Stimulated activated CD4-positive, alpha-beta T cell treated with anti-CD3 and anti-CD28 coated beads, TNF-alpha, amount 100 ng/mL, for 48 hours (primary cell): Measurements from ENCODE around the gene FOXE3.

Experiments used
- DNase-seq, 3 donors: peaks; one replicate each; pipeline ENCODE4 v3.0.0-alpha.2; 2020; ENCODE audit warnings: low read depth in 3 of 3

FOXE3 gene

DNA sequence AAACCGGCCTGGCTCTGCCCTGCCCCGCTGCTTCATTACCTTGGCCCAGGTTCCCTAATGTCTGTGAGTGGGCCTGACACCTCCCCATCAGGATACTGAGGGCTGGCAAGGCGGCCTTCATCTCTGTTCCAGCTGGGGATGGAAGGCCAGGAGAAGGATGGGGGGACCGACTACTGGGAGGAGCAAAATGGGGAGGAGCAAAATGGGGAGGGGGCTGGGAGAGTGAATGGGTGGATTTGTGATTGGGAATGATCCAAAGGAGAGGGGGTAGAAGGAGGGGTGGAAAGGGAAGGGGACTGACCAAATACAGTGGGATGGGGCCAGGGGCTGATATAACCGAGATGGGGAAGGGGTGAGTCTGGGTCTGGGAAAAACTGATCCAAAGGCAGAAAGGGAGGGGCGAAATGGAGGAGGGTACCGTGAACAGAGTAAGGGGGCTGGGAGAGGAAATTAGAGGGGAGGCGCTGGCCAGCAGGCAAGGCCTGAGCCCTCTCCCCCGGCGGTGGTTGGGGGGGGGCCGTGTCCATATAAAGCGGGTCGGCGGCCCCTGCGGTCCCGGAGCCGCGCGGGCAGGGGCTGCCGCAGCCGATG, at the start of gene FOXE3:
TSS of gene FOXE3 (plus strand) at position 558 of the 591 bp plus-strand sequence. CDS start at position 589, 31 bp downstream.
- no peak for DNase-seq

DNA sequence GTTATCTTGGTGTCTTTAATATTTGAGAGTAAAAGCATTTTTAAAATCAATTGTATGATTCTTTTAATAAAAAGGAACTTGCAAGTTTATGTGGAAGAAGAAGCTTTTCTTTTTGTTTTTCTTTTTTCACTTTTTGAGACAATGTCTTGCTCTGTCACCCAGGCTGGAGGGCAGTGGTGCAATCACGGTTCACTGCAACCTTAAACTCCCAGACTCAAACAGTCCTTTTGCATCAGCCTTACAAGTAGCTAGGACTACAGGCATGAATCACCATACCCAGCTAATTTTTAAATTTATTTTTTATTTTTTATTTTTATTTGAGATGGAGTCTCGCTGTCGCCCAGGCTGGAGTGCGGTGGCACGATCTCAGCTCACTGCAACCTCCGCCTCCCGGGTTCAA, 48.4 kb upstream of the FOXE3 start:
- no peak for DNase-seq

DNA sequence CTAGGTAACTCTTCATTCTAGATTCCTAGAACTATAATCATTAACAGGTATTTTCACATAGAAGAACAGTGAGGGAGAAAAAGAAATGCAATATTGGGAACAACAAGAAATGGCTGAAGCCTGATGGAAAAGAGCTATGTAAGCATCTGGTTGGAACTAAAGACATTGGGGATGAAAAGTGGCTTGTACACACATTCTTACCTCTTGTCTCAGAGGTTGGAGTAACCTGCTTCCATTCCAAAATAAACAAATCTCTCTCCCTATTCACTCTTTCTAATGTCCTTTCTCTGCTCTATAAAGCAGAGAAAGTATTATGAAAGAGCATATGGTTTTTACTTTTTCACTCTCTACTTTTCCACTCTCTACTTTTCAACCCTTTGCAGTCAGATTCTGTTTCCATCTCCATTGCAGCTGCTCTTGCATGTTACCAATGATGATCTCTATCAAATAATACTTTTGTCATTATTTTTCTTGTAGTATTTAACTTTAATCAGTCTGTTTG, 45.0 kb upstream of the FOXE3 start:
- no peak for DNase-seq

GRCh38 chr1:47374501-47374900, 41.6 kb upstream of the FOXE3 start:
- DNase-seq = no peak

DNA sequence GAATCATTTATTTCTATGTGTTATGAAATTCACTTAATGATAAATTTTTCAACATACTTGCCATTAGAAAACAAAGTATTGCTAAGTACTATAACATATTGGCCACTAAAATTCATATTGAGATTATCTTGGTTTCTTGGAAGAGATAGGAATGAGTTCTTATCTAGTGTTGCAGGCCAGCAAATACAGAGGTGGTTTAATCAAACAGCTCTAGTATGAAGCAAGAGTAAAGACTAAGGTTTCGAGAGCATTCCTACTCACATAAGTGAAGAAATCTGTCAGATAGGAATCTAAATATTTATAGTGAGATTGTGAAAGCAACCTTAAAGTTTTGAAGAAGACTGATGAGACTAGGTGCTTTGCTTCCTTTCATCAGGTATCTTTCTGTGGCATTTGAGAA, 37.9 kb upstream of the FOXE3 start:
- no peak for DNase-seq

DNA sequence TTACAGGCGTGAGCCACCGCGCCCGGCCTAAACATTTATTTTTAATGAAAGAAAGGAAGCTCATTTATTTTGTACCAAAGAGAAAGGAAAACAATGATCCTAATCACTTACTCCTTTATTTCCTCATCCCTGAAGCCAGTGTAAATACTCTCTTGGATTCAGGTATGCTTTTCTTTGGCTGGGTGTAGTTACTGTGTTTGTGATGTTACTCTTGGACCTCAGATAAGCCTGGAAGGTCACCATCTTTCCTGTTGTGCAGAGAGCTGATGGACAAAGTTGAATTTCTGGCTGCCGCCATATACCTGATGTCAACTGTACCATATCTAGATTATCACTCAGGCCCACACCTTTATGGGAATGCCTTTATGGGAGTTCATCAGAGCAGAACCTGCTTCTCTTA, 35.4 kb upstream of the FOXE3 start:
- no peak for DNase-seq

DNA sequence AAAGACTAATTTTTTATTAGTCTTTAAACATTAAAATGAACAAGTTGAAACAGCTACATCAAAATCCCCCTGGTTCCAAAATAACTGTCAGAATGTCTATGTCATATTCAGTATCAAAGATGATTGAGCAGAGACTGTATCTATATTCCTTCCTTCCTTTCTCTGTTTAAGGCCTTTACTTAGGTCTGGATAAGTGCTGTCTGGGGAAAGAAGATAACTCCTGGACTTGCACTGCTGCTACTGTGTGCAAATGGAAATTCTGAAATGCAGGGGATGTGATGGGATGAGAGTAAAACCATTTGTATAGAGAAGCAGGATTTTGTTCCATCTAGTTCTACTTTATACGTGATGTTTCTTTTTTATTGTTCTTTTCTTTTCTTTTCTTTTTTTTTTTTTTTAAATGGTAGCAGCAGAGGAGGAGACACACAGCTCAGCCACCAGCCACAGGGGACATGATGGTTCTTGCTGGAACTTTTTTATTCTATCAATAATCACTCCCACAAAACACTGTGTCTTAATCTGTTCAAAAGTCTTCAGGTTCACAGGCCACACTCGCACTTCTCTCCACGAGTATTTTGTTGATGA, 33.6 kb upstream of the FOXE3 start:
- DNase-seq = no peak

- DNase-seq = no peak
Observed at GRCh38 chr1:47384083-47384482, 32.0 kb upstream of the FOXE3 start.

DNA sequence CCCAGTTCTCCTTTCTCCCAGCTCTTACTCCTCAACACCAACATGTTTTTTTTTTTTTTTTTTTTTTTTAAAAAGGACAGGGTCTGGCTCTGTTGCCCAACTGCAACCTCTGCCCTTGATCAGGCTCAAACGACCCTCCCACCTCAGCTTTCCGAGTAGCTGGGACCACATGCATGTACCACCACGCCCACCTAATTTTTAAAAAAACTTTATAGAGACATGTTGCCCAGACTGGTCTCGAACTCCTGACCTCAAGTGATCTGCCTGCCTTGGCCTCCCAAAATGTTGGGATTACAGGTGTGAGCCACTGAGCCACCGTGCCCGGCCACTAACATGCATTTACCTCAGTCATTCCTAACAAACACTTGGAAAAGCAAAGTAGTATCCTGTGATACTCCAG, 31.1 kb upstream of the FOXE3 start:
- DNase-seq = no peak

DNA sequence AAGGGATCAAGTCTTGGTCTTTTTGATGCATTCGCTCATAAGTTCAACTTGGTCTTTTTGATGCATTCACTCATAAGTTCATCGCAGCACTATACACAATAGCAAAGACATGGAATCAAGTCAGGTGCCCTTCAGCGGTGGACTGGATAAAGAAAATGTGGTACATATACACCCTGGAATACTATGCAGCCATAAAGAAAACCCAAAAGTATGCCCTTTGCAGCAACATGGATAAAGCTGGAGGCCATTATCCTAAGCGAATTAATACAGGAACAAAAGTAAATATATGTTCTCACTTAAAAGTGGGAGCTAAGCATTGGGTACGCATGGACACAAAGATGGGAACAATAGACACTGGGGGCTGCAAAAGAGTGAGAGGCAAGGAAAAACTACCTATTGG, 29.8 kb upstream of the FOXE3 start:
- DNase-seq = no peak

DNA sequence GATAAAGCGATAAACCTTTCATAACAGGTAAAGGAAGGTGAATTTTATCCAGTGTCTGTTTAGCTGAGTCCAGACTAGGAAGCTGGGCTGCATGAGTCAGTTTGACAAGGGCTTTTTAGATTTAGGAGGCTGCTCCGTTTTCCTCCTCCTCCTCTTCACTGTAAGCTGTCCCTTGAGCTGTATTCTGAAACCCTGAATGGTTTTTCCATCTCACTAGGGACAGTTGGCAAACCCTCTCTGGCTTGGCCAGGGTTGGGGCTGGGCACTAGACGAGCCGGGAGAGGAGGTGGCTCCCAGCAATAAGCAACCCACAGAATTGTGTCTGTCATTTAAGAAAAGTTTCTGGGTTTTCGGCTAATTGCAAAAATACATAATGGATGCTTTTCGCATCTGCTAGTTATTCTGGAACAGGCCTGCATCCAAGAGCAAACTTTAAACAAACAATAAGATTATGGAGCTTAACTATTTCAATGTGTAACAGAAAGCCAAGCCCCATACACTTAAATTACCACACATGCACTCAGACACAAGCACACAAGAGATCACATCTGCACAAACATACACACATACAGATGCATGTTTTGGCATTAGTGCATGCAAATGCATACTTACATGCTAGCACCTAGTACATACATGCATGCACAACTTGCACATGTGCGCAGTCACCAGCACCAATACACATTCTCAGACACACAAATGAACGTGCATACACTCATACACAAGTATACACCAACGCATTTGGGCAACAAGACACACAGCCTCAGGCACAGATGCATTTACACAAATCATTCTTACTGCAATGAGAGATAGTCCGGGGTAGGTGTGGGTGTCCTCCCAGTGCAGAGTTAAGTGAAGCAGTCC, 27.8 kb upstream of the FOXE3 start:
- no peak for DNase-seq

DNA sequence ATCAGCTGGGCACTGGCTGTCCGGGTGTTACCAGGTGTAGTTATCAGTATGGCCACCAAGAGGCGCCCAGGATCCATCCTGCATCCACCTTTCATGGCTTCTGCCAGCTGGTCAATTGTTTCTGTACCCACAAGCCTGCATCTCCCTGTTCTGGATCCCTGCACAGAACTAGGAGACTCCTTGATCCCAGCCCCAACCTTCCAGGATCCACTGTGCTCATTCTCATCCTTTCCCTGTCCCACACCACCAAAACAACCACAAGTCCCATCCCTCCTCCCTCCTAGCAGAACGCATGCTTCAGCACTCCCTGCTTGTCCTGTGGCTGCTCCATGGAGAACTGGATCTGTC, 27.2 kb upstream of the FOXE3 start:
- DNase-seq = peak; percentile 13 to 26 (median 17)

DNA sequence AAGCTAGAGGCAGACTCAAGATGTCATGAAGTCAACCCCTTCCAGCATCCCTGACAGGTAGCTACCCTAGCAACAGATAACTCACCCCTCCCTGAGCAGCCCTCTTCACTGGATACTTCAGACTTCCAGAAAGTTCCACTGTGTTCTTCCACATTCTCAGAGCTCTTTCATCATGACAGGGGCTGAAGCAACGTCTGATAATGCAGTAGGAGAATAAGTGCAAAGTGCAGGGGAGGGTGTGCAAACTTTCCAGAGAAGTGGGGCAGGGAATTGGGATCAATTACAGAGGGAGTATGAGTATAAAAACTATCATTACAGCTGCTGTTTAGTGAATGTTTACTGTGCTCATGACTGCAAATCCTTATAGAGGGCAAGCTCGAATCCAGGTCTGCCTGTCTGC, 26.4 kb upstream of the FOXE3 start:
- no peak for DNase-seq

GRCh38 chr1:47390843-47391242, 25.2 kb upstream of the FOXE3 start:
- no peak for DNase-seq

GRCh38 chr1:47393141-47393540, 22.9 kb upstream of the FOXE3 start:
- DNase-seq = no peak

GRCh38 chr1:47395433-47395832, 20.7 kb upstream of the FOXE3 start:
- DNase-seq = no peak

- DNase-seq = no peak
Observed at GRCh38 chr1:47396671-47397196, 19.4 kb upstream of the FOXE3 start.

DNA sequence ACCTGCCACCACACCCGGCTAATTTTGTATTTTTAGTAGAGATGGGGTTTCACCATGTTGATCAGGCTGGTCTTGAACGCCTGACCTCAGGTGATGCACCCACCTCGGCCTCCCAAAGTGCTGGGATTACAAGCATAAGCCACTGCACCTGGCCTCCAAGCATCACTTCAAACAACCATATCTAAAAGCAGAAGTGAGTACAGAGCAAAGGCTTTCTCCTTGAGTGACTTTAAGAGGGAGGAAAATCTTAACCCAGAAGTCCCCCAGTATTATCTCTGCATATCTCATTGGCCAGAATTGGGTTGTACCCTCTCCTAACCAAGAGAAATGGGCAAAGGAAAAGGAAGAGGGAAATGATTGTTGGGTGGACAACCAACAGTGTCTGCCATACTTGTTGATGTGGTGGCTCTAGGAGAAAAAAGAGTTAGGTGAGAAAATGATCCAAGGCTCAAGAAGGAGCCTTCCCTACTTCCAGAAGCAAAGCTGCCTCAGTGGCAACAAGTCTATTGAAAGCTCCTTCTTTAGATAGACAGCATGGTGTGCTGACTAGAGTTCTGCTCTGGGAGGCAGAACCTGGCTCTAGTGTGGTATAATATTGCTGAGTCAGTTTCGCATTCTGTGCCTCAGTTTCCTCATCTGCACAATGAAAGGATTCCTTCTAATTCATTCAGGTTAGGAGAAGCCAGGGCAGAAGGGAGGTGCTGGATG, 16.8 kb upstream of the FOXE3 start:
- DNase-seq = no peak

GRCh38 chr1:47399846-47400155, 16.3 kb upstream of the FOXE3 start:
- no peak for DNase-seq

DNA sequence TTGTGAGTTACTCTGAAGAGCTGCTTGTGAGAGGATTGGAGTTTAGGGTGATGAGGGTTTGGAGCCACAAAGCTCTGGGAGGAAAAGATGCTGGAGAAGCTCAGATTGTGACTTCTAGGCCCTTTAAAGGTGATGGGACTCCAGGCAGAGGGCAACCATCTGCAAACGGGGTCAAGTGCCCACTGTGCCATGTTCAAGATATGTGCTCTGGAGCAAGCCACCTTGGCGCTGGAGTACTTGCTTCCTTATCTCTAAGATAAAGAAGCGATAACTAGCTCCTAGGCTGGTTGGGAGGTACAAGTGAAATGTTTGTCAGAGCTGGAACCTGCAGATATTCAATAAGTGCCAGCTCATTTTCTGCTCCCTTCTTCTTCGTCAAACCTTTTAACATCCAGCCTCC, 14.3 kb upstream of the FOXE3 start:
- no peak for DNase-seq

- no peak for DNase-seq
Observed at GRCh38 chr1:47402591-47402990, 13.5 kb upstream of the FOXE3 start.

DNA sequence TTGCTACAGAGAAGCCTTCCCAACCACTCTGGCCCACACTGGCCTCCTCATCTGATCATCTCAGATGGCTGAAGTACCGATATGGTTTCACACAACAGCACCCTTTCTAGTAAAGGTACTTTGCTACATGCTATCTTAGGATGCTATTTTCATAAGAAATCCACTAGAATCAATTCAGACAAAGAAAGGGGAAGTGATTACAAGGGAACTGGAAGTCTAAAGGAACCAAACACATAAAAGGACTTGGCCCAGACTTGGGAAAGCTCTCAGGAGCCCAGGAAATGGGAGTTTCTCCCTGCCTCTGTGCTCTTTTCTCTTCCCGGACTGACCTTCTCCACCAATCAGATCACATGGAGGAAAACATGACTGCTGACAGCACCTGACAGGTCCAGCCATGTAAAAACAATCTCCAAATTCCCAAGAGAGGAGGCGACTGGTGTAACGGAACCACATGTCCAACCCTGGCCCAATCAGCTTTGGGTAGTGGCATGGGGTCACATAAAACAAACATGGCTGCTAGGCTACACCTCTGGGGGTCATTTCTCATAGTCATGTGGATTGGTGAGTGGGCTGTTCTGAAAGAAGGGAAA, 12.7 kb upstream of the FOXE3 start:
- no peak for DNase-seq
